ENCODE measurements around the gene KIF13A. TPM values are rescaled to one million over a fixed set of nuclear protein-coding genes. Genes with fewer than 3 reads are reported as not detected.
A peak's percentile ranks its signal among the peaks of the same experiment; 100 is the strongest.

The KIF13A gene
- total and polyA plus RNA-seq, 9 of the 15 experiments (the other 6 are each of a cell fraction or from before 2014, with no cell fraction given), result 3.6 to 44.3 (median 29.7) TPM

GRCh38 chr6:17869753-17870050 is 117.7 kb downstream of the KIF13A start (continued):
- TF ChIP-seq RREB1 (CRISPR knock-in tag; IDR thresholded peaks at IDR 0.05), result no peak
- no peak for TF ChIP-seq PHF8 (IDR thresholded peaks at IDR 0.05; ENCODE audit: borderline replicate concordance, low read length)
- no peak for TF ChIP-seq ZNF324 (CRISPR knock-in tag; IDR thresholded peaks at IDR 0.05)
- TF ChIP-seq ZKSCAN1 (IDR thresholded peaks at IDR 0.05; ENCODE audit: low read depth, low read length), result no peak
- TF ChIP-seq NFE2L1 (tag; IDR thresholded peaks at IDR 0.05; ENCODE audit: borderline replicate concordance, low read depth), result no peak
- TF ChIP-seq TBP (optimal IDR thresholded peaks at IDR 0.05; ENCODE audit: low read depth, low read length), result no peak
- TF ChIP-seq BRF2 (IDR thresholded peaks at IDR 0.05; ENCODE audit: borderline replicate concordance, insufficient read depth, insufficient read length), result no peak
- TF ChIP-seq EZH2 (IDR thresholded peaks at IDR 0.05; ENCODE audit: borderline replicate concordance, low read depth, low read length), result no peak
- peak; percentile 71 for TF ChIP-seq JUND (IDR thresholded peaks at IDR 0.05; ENCODE audit: borderline replicate concordance, low read depth, low read length)
- peak; percentile 54; the same call in 1 of the 3 replicates for TF ChIP-seq JUND (tag; IDR thresholded peaks at IDR 0.05; ENCODE audit: borderline replicate concordance, low read depth, low read length)
- TF ChIP-seq RBM14 (IDR thresholded peaks at IDR 0.05; ENCODE audit: borderline replicate concordance, insufficient read depth, low read depth, low read length), result no peak
- TF ChIP-seq POLR2G (IDR thresholded peaks at IDR 0.05; ENCODE audit: low read depth, low read length), result no peak
- TF ChIP-seq ZZZ3 (IDR thresholded peaks at IDR 0.05), result no peak
- no peak for TF ChIP-seq HNRNPH1 (optimal IDR thresholded peaks at IDR 0.05; ENCODE audit: low read depth, low read length)
- TF ChIP-seq ZNF395 (CRISPR knock-in tag; IDR thresholded peaks at IDR 0.05), result no peak
- no peak for TF ChIP-seq ELF2 (CRISPR knock-in tag; IDR thresholded peaks at IDR 0.05)
- TF ChIP-seq GTF2E2 (tag; IDR thresholded peaks at IDR 0.05), result no peak
- TF ChIP-seq MBD2 (IDR thresholded peaks at IDR 0.05; ENCODE audit: borderline replicate concordance, low read depth), result 0 out of 2 replicates have a peak, but pooled peaks have one; percentile 35
- no peak for TF ChIP-seq HEY1 (CRISPR knock-in tag; IDR thresholded peaks at IDR 0.05; ENCODE audit: borderline replicate concordance)
- no peak for TF ChIP-seq TEAD2 (tag; IDR thresholded peaks at IDR 0.05)
- TF ChIP-seq RAD21 (CRISPR knock-in tag; conservative IDR thresholded peaks at IDR 0.05 in 1 of 2, IDR thresholded peaks at IDR 0.05 in 1 of 2), result peak in 1 of 2 experiments; percentile 14; a peak in 2 of 4 replicates
